ENCODE data around the gene FLVCR2.

Gene FLVCR2

GRCh38 chr14:75553761-75554364 lies 24.6 kb upstream of the FLVCR2 start:
- DNase-seq (ENCODE audit: low read depth in 2 of 2) = no peak
- no peak for TF ChIP-seq CTCF (IDR thresholded peaks at IDR 0.05; ENCODE audit: low read depth, low read length)
- H3K4me3 ChIP-seq (replicated peaks in 1 of 2; ENCODE audit: low read depth in 2 of 2, low read length in 2 of 2) = no peak overlapping the region

DNA sequence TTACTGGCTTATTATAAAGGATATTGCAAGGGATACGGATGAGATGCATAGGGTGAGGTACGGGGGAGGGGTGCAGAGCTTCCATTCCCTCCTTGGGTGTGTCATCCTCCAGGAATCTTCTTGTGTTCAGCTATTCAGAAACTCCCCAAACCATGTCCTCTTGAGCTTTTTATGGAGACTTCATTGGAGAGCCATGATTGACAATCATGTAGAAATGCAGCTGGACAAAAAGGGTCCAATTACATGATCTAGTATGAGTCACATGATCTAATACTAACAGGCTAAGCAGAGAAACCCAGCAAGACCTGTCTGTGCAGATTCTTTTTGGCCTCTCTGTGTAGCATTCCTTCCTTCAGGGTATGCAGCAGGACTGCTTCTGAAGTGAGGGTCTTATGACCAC lies 23.9 kb upstream of the FLVCR2 start:
- DNase-seq (ENCODE audit: low read depth in 2 of 2) = peak; percentile 10 to 41
- H3K4me3 ChIP-seq (replicated peaks in 1 of 2; ENCODE audit: low read depth in 2 of 2, low read length in 2 of 2) = no peak overlapping the region
- TF ChIP-seq CTCF (IDR thresholded peaks at IDR 0.05; ENCODE audit: low read depth, low read length) = no peak

- no peak overlapping the region for H3K4me3 ChIP-seq (replicated peaks in 1 of 2; ENCODE audit: low read depth in 2 of 2, low read length in 2 of 2)
- DNase-seq (ENCODE audit: low read depth in 2 of 2) = no peak
- TF ChIP-seq CTCF (IDR thresholded peaks at IDR 0.05; ENCODE audit: low read depth, low read length) = no peak
Measured at GRCh38 chr14:75558440-75558839, 20.0 kb upstream of the FLVCR2 start.

DNA sequence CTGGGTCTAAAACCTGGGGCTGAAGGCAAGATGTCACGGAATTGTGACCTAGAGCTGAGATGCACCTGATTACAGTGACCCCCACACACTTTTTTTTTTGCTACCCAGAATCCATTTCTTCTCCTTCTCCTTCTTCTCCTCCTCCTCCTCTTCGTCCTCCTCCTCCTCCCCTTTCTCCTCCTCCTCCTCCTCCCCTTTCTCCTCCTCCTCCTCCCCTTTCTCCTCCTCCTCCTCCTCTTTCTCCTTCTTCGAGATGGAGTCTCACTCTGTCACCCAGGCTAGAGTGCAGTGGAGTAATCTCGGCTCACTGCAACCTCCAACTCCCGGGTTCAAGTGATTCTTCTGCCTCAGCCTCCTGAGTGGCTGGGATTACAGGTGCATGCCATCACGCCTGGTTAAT lies 19.4 kb upstream of the FLVCR2 start:
- TF ChIP-seq CTCF (IDR thresholded peaks at IDR 0.05; ENCODE audit: low read depth, low read length) = no peak
- no peak overlapping the region for H3K4me3 ChIP-seq (replicated peaks in 1 of 2; ENCODE audit: low read depth in 2 of 2, low read length in 2 of 2)
- DNase-seq (ENCODE audit: low read depth in 2 of 2) = no peak

GRCh38 chr14:75559451-75560222 lies 18.8 kb upstream of the FLVCR2 start:
- no peak for TF ChIP-seq CTCF (IDR thresholded peaks at IDR 0.05; ENCODE audit: low read depth, low read length)
- H3K4me3 ChIP-seq (replicated peaks in 1 of 2; ENCODE audit: low read depth in 2 of 2, low read length in 2 of 2) = no peak overlapping the region
- peak; percentile 83 to 84 for DNase-seq (ENCODE audit: low read depth in 2 of 2)

DNA sequence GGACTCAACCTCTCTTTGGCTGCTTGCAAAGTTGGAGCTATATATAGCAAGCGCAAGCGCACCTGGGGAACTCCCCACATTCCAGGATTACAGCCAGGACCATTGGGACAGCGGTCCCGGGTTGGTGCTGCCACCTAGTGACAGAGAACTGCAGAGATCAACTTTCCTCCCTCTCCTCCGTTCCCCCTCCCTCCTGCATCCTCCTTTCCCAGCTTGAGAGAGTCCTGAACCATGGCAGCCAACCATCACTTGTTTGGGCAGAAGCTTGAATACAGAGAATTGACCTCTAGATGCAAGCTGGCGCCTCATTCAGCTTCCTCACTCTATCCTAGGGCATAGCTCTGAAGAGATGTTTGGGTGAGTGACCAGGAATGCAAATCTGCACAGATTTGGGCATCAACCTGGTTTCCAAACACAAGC lies 17.4 kb upstream of the FLVCR2 start:
- H3K4me3 ChIP-seq (replicated peaks in 1 of 2; ENCODE audit: low read depth in 2 of 2, low read length in 2 of 2) = no peak overlapping the region
- TF ChIP-seq CTCF (IDR thresholded peaks at IDR 0.05; ENCODE audit: low read depth, low read length) = peak; percentile 91
- peak; percentile 83 to 84 for DNase-seq (ENCODE audit: low read depth in 2 of 2)

Measured in cardiac fibroblast (primary cell).